EH (cell line): ENCODE results near the gene BICD2.
"Not testable (repeated sequence)": the region's sequence is repeated elsewhere in the genome, so short reads cannot be mapped to it uniquely, and the experiment has no call there.

Experiments used
- DNase-seq: peaks from one replicate; pipeline ENCODE4 v3.0.0-alpha.2; 2015; ENCODE audit warnings: low read depth

The BICD2 gene

GRCh38 chr9:92764381-92764987 lies at the start of gene BICD2:
BICD2 (minus strand) TSS chr9:92764833; CDS start chr9:92764744, 89 bp downstream.
- DNase-seq, result no peak

- DNase-seq, result not testable (repeated sequence)
These were observed 45.1 kb upstream of the BICD2 start for GRCh38 chr9:92809629-92810326.

- DNase-seq, result peak; percentile 72
These were observed 44.3 kb upstream of the BICD2 start for GRCh38 chr9:92808726-92809451.

GRCh38 chr9:92807757-92808725 lies 43.4 kb upstream of the BICD2 start:
- DNase-seq, result no peak

GRCh38 chr9:92807031-92807756 lies 42.6 kb upstream of the BICD2 start:
- DNase-seq, result no peak

GRCh38 chr9:92804727-92805126 lies 40.1 kb upstream of the BICD2 start:
- peak; percentile 15 for DNase-seq

- DNase-seq, result no peak
These were observed 33.7 kb upstream of the BICD2 start for GRCh38 chr9:92798358-92798757.

- not testable (repeated sequence) for DNase-seq
These were observed 31.7 kb upstream of the BICD2 start for GRCh38 chr9:92796337-92796804.

GRCh38 chr9:92795598-92796336 lies 31.1 kb upstream of the BICD2 start:
- no peak for DNase-seq

GRCh38 chr9:92795000-92795399 lies 30.4 kb upstream of the BICD2 start:
- no peak for DNase-seq

GRCh38 chr9:92794426-92794825 lies 29.8 kb upstream of the BICD2 start:
- no peak for DNase-seq

- DNase-seq, result peak; percentile 79
These were observed 26.2 kb upstream of the BICD2 start for GRCh38 chr9:92790542-92791527.

- no peak for DNase-seq
These were observed 21.7 kb upstream of the BICD2 start for GRCh38 chr9:92786298-92786697.

GRCh38 chr9:92781899-92782298 lies 17.3 kb upstream of the BICD2 start:
- DNase-seq, result no peak

GRCh38 chr9:92780206-92780605 lies 15.6 kb upstream of the BICD2 start:
- DNase-seq, result no peak

- DNase-seq, result no peak
These were observed 10.8 kb upstream of the BICD2 start for GRCh38 chr9:92775466-92775865.

GRCh38 chr9:92774274-92774673 lies 9.6 kb upstream of the BICD2 start:
- peak; percentile 92 for DNase-seq

- no peak for DNase-seq
These were observed 9.2 kb upstream of the BICD2 start for GRCh38 chr9:92773810-92774209.

GRCh38 chr9:92771309-92771708 lies 6.7 kb upstream of the BICD2 start:
- no peak for DNase-seq
